ENCODE results near the gene INO80.

Gene INO80

GRCh38 chr15:41055706-41056105 is 60.4 kb downstream of the INO80 start:
- TF ChIP-seq PPARA (CRISPR knock-in tag; IDR thresholded peaks at IDR 0.05; ENCODE audit: borderline replicate concordance) = no peak
- no peak for TF ChIP-seq ISL1 (CRISPR knock-in tag; IDR thresholded peaks at IDR 0.05)
- TF ChIP-seq BACH2 (CRISPR knock-in tag; IDR thresholded peaks at IDR 0.05; ENCODE audit: borderline replicate concordance) = no peak
- TF ChIP-seq, protein P1, sequence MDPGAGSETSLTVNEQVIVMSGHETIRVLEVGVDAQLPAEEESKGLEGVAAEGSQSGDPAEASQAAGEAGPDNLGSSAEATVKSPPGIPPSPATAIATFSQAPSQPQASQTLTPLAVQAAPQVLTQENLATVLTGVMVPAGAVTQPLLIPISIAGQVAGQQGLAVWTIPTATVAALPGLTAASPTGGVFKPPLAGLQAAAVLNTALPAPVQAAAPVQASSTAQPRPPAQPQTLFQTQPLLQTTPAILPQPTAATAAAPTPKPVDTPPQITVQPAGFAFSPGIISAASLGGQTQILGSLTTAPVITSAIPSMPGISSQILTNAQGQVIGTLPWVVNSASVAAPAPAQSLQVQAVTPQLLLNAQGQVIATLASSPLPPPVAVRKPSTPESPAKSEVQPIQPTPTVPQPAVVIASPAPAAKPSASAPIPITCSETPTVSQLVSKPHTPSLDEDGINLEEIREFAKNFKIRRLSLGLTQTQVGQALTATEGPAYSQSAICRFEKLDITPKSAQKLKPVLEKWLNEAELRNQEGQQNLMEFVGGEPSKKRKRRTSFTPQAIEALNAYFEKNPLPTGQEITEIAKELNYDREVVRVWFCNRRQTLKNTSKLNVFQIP (CRISPR knock-in tag; IDR thresholded peaks at IDR 0.05; ENCODE audit: borderline replicate concordance, low read depth) = no peak
- no peak for TF ChIP-seq ZFP3 (CRISPR knock-in tag; IDR thresholded peaks at IDR 0.05)
- TF ChIP-seq TCF4 (CRISPR knock-in tag; IDR thresholded peaks at IDR 0.05; ENCODE audit: borderline replicate concordance) = no peak
- TF ChIP-seq PATZ1 (CRISPR knock-in tag; IDR thresholded peaks at IDR 0.05; ENCODE audit: borderline replicate concordance) = no peak
- no peak for TF ChIP-seq CSDC2 (CRISPR knock-in tag; IDR thresholded peaks at IDR 0.05)
- TF ChIP-seq ZNF8 (CRISPR knock-in tag; IDR thresholded peaks at IDR 0.05) = no peak
- ATAC-seq = no peak

DNA sequence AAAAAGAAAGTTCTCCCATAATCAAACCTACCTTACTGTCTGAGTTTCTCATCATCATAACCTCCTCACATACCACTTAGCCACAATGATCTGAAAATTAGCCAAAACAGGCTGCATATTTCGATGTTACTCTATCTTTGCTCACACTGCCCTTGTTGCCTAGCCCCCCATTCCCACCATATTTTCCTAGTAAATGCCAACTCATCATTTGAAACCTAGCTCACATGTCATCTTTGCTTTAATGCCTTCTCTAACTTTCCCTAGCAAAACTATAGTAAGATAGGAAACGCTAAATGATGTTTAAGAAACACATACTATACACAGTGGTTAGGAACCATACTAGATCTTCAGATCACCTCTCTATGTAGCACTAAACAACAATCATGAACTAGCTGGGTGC is 64.9 kb downstream of the INO80 start:
- TF ChIP-seq ZC3H10 (CRISPR knock-in tag; IDR thresholded peaks at IDR 0.05) = no peak
- no peak for TF ChIP-seq ZNF565 (CRISPR knock-in tag; conservative IDR thresholded peaks at IDR 0.05; ENCODE audit: low read depth)
- no peak for TF ChIP-seq CSRNP3 (CRISPR knock-in tag; IDR thresholded peaks at IDR 0.05)
- TF ChIP-seq PPARA (CRISPR knock-in tag; IDR thresholded peaks at IDR 0.05; ENCODE audit: borderline replicate concordance) = no peak
- TF ChIP-seq PATZ1 (CRISPR knock-in tag; IDR thresholded peaks at IDR 0.05; ENCODE audit: borderline replicate concordance) = no peak
- TF ChIP-seq BACH2 (CRISPR knock-in tag; IDR thresholded peaks at IDR 0.05; ENCODE audit: borderline replicate concordance) = no peak
- no peak for TF ChIP-seq TOX (CRISPR knock-in tag; IDR thresholded peaks at IDR 0.05; ENCODE audit: borderline replicate concordance)
- TF ChIP-seq ARNTL (CRISPR knock-in tag; IDR thresholded peaks at IDR 0.05; ENCODE audit: borderline replicate concordance, low read depth) = no peak
- TF ChIP-seq TCF4 (CRISPR knock-in tag; IDR thresholded peaks at IDR 0.05; ENCODE audit: borderline replicate concordance) = no peak
- no peak for TF ChIP-seq CSDC2 (CRISPR knock-in tag; IDR thresholded peaks at IDR 0.05)
- TF ChIP-seq GLIS3 (CRISPR knock-in tag; IDR thresholded peaks at IDR 0.05) = no peak
- TF ChIP-seq RARB (CRISPR knock-in tag; IDR thresholded peaks at IDR 0.05) = no peak
- no peak for TF ChIP-seq ZNF8 (CRISPR knock-in tag; IDR thresholded peaks at IDR 0.05)
- no peak for TF ChIP-seq ZNF70 (CRISPR knock-in tag; IDR thresholded peaks at IDR 0.05)
- TF ChIP-seq ZFP30 (CRISPR knock-in tag; IDR thresholded peaks at IDR 0.05) = no peak
- TF ChIP-seq, protein P1 (CRISPR knock-in tag; IDR thresholded peaks at IDR 0.05; ENCODE audit: borderline replicate concordance, low read depth) = no peak
- no peak for TF ChIP-seq ZFP3 (CRISPR knock-in tag; IDR thresholded peaks at IDR 0.05)
- no peak for TF ChIP-seq CREB5 (CRISPR knock-in tag; IDR thresholded peaks at IDR 0.05; ENCODE audit: low read depth)
- no peak for TF ChIP-seq ESRRG (CRISPR knock-in tag; IDR thresholded peaks at IDR 0.05)
- no peak for ATAC-seq

DNA sequence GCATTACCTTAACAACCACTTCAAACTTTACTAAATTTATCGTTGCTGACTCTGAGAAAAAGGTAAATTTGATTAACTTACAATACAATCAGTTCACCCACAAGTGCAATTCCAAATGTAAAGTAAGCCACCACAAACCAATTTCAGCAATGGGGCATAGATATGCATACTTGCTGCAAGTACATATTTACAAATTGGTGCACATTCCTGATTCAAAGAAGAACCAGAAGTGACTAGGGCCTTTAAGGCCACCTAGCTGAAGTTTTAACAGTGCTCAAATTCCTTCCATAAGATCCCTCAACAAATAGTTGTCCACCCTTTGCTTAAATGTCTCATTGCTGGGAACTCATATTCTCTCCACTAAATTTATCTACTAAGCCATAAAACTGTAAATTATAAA is 67.2 kb downstream of the INO80 start:
- no peak for ATAC-seq
- TF ChIP-seq SNAI2 (CRISPR knock-in tag; IDR thresholded peaks at IDR 0.05) (no peak), PPARA (CRISPR knock-in tag; IDR thresholded peaks at IDR 0.05; ENCODE audit: borderline replicate concordance) (no peak), ESRRG (CRISPR knock-in tag; IDR thresholded peaks at IDR 0.05) (no peak), TOX (CRISPR knock-in tag; IDR thresholded peaks at IDR 0.05; ENCODE audit: borderline replicate concordance) (no peak), ZFP30 (CRISPR knock-in tag; IDR thresholded peaks at IDR 0.05) (no peak), CSRNP3 (CRISPR knock-in tag; IDR thresholded peaks at IDR 0.05) (no peak), RARB (CRISPR knock-in tag; IDR thresholded peaks at IDR 0.05) (no peak), CSDC2 (CRISPR knock-in tag; IDR thresholded peaks at IDR 0.05) (no peak), ZNF70 (CRISPR knock-in tag; IDR thresholded peaks at IDR 0.05) (no peak), ISL1 (CRISPR knock-in tag; IDR thresholded peaks at IDR 0.05) (no peak), BACH2 (CRISPR knock-in tag; IDR thresholded peaks at IDR 0.05; ENCODE audit: borderline replicate concordance) (no peak), PATZ1 (CRISPR knock-in tag; IDR thresholded peaks at IDR 0.05; ENCODE audit: borderline replicate concordance) (no peak)
